Left ventricle myocardium inferior (tissue), 1 donor: Measurements from ENCODE around the gene ROBO2. TPM values are rescaled to one million over a fixed set of nuclear protein-coding genes. Genes with fewer than 3 reads are reported as not detected.

Experiments
- DNase-seq: peaks from one replicate; pipeline ENCODE4 v3.0.0-alpha.2; 2020
- H3K27ac ChIP-seq: fragments of 200-600 bp; replicated peaks from 2 replicates; pipeline ENCODE4 v1.8.0; 2021
- H3K27me3 ChIP-seq: fragments of 200-600 bp; 2 replicates; pipeline ENCODE4 v1.8.0; 2021; ENCODE audit warnings: low read depth
- H3K36me3 ChIP-seq: fragments of 200-600 bp; 2 replicates; pipeline ENCODE4 v1.8.0; 2021
- H3K4me1 ChIP-seq: fragments of 200-600 bp; 2 replicates; pipeline ENCODE4 v1.8.0; 2021
- H3K4me3 ChIP-seq: fragments of 200-600 bp; 2 replicates; pipeline ENCODE4 v1.8.0; 2021; ENCODE audit warnings: mild to moderate bottlenecking, moderate library complexity
- H3K9me3 ChIP-seq: fragments of 200-600 bp; replicated peaks from 2 replicates; pipeline ENCODE4 v1.8.0; 2021
- CTCF ChIP-seq: fragments of 200-600 bp; IDR thresholded peaks from 2 replicates; pipeline ENCODE4 v1.8.0; 2021; ENCODE audit warnings: antibody characterized with exemption, mild to moderate bottlenecking, borderline replicate concordance
- intact Hi-C: fragments of 100-400 bp; cut with micrococcal nuclease; formaldehyde crosslinking; loops from one replicate; pipeline ENCODE4 v1.11.0; 2022
- total RNA-seq: library from RNA; stranded (reverse); fragmentation: NEBNext Ultra II Directional; extraction: Animal tissue kit (Norgen Biotek cat#: 25700); gene quantifications from one replicate; pipeline ENCODE4 v1.2.1, GENCODE V29; 2021
- donor health status: DM: no; HTN: yes; CAD: no; lungs with severe emphysema.

The ROBO2 gene
- total RNA-seq, 1 donor from 2014 or later = 0.19 TPM

GRCh38 chr3:77149382-77149781, 109.5 kb downstream of the ROBO2 start:
- intact Hi-C loops = no loop called here
- TF ChIP-seq CTCF = no peak

GRCh38 chr3:77150028-77150427, 110.1 kb downstream of the ROBO2 start:
- no peaks in the 10 kb centered on the region for H3K9me3 ChIP-seq
- no peaks in the 10 kb centered on the region for H3K4me1 ChIP-seq
- intact Hi-C loops = no loop called here
- no peak overlapping the region for H3K4me3 ChIP-seq
- TF ChIP-seq CTCF = no peak
- DNase-seq = no peak
- no peaks in the 10 kb centered on the region for H3K27me3 ChIP-seq
- no peak overlapping the region for H3K27ac ChIP-seq
- H3K36me3 ChIP-seq = no peaks in the 10 kb centered on the region

More at GRCh38 chr3:77149382-77149781, 109.5 kb downstream of the ROBO2 start:
- no peaks in the 10 kb centered on the region for H3K9me3 ChIP-seq
- no peaks in the 10 kb centered on the region for H3K36me3 ChIP-seq
- no peak overlapping the region for H3K27ac ChIP-seq
- DNase-seq = no peak
- no peak overlapping the region for H3K4me3 ChIP-seq
- H3K4me1 ChIP-seq = no peaks in the 10 kb centered on the region
- no peaks in the 10 kb centered on the region for H3K27me3 ChIP-seq

- no peak overlapping the region for H3K27ac ChIP-seq
- no peaks in the 10 kb centered on the region for H3K4me1 ChIP-seq
- intact Hi-C loops = no loop called here
- H3K9me3 ChIP-seq = no peaks in the 10 kb centered on the region
- TF ChIP-seq CTCF = no peak
- DNase-seq = no peak
- H3K36me3 ChIP-seq = no peaks in the 10 kb centered on the region
- H3K27me3 ChIP-seq = no peaks in the 10 kb centered on the region
- no peak overlapping the region for H3K4me3 ChIP-seq
Observed at GRCh38 chr3:77150759-77151158, 110.9 kb downstream of the ROBO2 start.

GRCh38 chr3:77158730-77159581, 119.1 kb downstream of the ROBO2 start:
- Histone ChIP-seq H3K27ac (no peak overlapping the region), H3K9me3 (no peaks in the 10 kb centered on the region), H3K4me1 (no peaks in the 10 kb centered on the region), H3K36me3 (no peaks in the 10 kb centered on the region), H3K4me3 (no peak overlapping the region), H3K27me3 (no peaks in the 10 kb centered on the region)
- TF ChIP-seq CTCF = no peak
- intact Hi-C loops = no loop called here
- DNase-seq = no peak

GRCh38 chr3:77160931-77161497, 121.1 kb downstream of the ROBO2 start:
- DNase-seq = no peak
- Histone ChIP-seq H3K27ac (no peak overlapping the region), H3K9me3 (no peaks in the 10 kb centered on the region), H3K27me3 (no peaks in the 10 kb centered on the region), H3K4me1 (no peaks in the 10 kb centered on the region), H3K36me3 (no peaks in the 10 kb centered on the region), H3K4me3 (no peak overlapping the region)
- no peak for TF ChIP-seq CTCF
- intact Hi-C loops = no loop called here
